NCI-H1092 treated with DMSO at 0.1 percent for 48 hours (cell line): Measurements from ENCODE around the gene FAM111B.

ENCODE experiments used
- DNase-seq: peaks from one replicate; lab custom pipeline; 2025; lab: John Stamatoyannopoulos, UW

Gene FAM111B

DNA sequence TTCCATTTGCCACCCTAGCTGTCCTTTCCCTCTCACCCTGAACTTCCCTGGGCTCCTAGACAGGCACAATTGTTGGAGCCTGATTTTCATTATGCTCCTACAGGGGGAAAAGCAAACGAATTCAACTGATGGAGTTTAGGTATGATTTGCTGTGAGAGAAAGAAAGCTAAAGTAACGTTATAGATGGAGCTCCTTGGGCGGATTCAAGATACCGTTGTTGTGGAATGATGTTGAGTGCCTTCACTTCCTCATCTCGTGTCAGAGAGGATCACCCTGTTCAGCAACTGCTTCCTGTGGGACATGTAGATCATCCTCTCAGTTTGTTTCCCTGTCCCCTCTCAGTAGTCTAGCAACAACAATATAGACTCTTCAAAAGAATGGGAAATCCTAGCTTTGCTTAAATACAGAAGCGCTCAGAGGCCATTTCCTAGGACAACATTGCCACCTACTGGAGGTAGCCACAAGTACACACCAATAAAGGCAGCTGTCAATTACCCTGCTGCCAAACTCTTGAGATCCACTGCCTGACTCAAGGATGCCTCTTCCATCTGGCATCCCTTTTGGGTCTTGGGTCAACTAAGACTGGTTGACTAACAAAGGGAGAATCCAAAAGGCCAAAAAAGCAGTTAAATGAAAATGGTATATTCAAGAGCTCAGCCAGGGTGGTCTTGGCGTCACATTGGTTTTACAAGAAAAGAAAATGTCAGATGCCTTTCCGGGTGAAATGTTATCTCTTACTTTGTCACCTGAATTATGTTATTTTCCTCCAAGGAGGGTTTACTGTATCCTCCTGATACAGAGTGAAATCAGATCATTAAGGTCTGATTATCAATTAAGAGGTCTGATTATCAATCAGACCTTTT lies 51.4 kb downstream of the FAM111B start:
- peak; percentile 70 for DNase-seq

DNA sequence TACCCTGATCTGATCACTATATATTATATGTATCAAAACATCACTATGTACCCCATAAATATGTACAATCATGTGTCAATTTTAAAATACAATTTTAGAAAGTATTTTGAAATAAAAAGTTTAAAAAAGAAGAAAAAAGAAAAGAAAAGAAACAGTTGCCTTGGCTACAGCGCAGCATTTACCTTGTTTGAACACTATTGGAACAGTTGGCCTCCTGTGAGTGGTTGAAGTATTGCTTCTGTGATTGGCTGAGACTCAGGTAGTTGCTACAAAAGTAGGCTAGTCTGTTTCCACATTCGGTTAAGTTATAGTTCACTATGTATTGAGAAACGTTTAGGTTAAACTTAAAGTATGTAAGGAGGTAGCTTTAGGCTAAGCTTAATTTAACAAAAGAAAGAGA lies 57.0 kb downstream of the FAM111B start:
- DNase-seq: no peak

DNA sequence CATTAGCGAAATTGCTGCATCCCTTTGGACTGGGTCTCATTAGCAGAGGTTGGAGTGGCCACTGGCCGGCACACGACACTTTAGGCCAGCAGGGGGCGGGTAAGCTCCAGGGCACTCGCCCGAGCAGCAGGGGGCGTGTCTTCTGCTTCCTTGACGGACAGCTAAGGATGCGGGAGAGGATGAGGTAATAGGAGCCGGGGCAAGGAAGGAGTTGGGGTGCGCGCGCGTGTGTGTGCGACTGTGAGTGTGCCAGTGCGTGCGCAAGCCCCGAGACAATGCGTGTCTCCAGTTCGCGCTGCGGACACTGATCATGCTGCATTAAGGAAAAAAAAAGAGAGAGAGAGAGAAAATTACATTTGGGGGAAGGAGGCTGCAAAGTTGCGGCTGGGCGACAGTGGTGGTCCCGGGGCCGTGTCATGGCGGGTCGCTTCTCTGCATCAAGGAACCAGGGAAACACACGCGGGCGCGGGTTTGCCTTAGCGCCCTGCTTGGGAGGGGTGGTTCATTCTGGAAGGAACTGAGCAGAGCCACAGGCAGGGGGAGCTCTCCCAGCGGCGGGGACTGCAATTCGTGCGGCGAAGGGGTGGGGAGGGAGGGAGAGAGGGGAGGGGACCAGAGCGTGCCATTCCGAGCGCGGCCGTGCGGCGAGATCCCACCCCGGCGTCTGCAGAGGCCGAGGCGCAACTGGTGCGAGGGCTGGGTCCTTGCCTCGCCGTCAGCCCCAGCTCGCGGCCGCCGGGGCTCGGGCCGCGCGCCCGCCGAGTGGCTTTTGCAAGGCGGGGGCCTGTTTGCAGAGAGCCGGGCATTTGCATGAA lies 64.7 kb downstream of the FAM111B start, which contains the start of gene DTX4:
Gene DTX4 (plus strand): TSS at position 625 of the 815 bp plus-strand sequence. CDS start 464 bp downstream, outside the sequence.
- peak; percentile 88 for DNase-seq

DNA sequence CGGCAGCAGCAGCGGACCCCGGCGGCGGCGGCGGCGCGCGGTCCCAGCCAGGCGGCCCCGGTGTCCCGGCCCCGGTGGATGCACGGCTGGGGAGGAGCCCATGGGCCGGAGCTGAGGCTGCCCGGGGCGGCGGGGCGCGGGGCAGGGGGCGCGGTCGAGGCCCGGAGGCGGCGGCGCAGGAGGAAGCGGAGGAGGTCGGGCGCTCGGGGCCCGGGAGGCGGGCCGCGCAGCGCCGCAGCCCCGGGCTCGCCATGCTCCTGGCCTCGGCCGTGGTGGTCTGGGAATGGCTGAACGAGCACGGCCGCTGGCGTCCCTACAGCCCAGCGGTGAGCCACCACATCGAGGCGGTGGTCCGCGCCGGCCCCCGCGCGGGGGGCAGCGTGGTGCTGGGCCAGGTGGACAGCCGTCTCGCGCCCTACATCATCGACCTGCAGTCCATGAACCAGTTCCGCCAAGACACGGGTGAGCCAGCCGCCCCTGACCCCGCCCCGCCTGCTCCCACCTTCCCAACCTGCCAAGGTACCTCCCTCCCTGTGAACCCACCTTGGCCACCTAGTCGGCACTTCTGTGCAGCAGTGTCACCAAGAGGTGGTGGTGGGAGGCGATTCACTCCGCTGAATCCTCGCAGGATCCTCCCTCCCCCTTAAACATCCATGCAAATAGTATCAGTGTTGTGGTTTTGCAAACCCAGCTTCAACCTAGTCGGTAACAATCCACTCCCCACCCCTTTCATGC lies 65.5 kb downstream of the FAM111B start:
- DNase-seq: no peak

DNA sequence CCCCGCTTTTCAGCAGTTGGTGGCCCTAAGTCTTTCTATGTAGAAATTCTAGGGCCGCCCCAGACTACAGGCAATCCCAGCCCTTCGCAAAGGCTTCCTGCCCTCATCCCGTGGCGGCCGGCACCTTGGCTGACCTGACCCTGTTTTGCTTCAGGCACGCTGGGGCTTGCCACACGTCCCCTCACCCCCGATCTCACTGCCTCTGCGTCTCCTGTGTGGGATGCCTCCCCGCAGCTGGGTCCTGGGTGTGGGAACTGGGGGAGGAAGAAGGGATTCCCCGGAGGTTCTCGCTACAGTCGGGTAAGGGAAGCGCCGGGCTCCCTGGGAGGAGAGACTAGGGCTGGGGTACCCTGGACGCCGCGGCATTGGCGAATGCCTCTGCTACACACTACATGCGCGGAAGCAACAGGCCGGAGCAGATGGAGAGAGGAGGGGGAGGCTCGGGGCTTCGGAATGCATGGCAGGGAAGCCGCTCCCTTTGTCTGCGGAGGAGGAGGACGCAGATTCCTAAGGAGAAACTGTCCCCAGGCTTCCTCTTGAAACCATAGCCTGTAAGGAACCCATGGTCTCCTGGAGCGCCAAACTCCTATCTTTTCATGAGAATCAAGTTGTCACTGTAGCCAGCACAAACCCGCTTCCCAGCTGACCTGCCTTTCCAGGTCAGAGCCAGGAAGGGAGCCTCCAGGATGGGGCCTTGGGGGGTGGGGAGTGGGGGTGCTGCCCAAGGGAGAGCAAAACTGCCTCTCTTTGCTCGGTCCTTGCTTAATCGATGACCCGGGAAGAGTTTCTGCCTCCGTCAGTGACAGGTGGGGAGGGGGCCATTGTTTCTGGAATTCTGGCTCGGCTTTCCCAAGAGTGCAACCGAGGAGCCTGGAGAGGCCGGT lies 66.3 kb downstream of the FAM111B start:
- DNase-seq: no peak

DNA sequence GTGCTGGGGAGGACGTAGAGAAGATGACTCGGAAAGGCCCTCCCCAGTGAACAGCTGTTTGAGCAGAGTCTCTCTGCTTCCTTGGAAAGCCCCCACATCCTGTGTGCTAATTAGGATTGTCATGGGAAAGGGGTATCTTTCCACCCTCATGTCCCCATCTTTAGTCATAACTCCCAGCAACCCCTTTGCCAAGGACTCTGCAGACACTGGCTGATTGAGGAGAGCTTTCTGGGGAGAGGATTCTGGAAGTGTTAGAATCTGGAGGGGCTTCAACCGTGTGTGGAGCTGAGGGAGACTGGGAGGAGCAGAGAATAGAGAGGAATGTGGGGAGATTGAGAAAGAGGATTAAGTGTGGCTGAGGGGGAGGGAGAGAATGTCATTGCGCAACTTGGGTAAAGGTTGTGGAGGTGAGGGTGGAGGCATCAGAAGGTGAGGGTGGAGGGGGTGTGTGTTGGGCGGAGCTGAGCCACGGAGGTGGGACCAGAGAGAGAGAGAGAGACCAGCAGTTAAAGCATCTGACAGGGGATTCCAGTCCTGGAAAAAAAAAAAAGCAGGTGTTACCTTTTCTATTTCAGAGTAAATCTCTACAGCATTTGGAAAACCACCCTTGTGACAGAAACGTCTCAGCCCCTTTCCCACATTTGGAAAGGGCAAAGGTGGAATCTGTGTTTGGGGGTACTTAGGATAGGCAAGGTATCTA lies 67.1 kb downstream of the FAM111B start:
- no peak for DNase-seq

DNA sequence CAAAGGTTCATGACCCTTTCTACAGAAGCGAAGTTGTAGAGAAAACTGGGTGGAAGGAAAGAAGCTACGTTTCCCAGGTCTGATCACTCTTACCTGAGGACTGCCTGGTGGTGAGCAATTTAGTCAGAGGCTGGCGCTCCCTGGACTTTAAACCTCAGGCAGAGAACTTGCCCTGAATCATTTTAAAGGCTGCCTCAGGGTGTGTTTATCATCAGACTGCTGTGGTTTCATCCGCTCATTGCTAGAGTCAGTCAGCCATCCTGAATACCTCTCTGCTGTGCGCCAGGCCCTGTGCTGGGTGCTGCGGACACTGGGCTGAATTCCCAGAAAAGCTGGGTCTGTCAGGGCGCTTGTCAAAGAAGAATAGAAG lies 67.6 kb downstream of the FAM111B start:
- DNase-seq: no peak

DNA sequence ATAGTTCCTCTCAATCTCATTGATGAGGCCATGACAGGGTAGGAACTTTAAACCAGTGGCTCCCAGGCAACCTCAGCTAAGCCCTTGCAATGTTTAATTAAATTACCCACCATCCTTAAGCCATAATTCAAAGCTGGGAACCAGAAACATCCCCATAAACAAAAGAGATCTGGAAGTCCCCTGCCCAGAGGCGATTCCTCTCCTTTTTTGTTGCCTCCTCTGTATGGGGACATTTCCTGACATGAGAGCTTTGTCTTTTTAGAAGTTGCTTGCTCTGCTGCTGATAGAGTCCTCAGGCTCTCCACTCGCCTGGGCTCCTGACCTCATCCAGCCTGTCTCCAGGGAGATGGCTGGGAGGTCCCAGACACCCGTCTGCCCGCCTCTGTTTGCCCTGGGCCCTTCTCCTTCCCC lies 68.1 kb downstream of the FAM111B start:
- no peak for DNase-seq

DNA sequence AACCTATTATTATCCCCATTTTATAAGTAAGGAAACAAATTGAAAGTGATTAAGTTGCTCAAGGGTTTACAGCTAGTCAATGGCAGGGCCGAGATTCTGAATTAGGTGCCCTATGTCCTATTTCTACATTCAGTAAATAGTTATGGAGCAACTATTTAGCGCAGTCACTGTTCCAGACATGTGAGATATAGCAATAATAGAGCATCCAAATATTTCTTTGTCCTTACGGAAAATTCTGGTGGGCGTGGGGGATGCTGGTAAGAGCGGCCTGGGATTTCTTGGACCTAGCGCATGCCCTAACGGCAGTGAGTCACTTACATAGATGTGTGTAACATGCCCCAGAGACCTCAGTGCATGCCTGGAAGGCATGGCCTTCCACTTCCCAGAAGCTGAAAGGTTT lies 69.3 kb downstream of the FAM111B start:
- DNase-seq: no peak
